T follicular helper cell (primary cell): ENCODE measurements around the gene TBC1D9B.

Experiments
- DNase-seq: peaks from one replicate; pipeline ENCODE4 v3.0.0-alpha.2; 2020; ENCODE audit warnings: low read depth

The TBC1D9B gene

DNA sequence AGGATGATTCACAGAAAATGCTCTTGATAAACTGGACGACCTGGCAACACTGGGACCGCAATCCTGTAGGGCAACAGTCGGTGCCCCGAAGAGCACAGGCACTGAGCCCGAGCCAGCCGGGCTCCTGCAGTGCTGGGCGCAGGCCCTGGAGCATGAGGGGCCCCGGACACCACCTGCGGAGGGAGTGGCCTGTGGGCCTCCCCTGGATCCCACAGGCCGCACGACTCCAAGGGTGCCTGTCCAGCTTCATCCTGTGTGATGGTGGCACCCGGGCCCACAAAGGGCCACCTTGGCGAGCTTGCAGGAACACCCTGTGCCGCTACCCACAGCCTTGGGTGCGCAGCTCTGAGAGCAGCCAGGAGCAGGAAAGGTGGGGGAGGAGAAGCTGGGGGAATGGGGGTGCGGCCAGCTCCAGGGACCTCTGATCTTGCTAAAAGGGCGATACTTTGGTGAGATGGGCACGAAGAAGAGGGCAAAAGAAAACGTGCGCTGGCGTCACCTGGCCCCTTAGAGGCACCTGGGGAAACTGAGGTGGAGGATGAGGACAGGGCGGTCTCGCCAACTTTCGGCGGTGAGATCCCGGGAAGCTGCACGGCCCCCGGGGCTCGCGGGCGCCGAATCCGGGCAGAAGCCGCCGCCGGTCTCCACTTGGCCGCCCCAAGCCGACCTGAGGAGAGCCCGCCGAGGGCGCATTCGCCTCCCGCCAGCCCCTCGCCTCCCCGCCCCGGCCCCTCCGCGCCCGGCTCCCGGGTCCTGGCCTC lies 722 bp downstream of the TBC1D9B start:
- no peak for DNase-seq

DNA sequence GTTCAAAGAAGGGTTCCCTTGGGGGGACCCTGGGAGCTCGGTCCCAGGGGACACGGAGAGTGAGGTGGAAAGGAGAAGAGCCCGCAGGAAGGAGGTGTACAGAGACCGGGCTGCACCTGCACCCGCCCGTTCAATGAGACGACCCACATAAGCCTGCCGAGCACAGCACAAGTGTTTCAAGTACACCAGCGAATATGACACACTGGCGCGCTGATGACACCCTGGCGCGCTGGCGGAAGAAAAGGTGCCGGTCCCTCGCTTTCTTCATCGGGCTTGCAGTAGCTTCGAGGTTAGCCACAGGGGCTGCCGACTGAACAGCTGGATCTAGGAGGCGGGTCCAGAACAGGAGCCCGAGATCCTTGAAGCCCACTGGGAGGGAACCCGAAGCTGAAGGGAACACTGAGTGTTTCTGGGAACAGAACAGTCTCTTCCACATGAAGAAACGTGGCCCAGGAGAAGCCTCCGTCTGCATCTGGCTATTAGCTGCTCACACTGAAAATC lies 1.4 kb downstream of the TBC1D9B start:
- no peak for DNase-seq

DNA sequence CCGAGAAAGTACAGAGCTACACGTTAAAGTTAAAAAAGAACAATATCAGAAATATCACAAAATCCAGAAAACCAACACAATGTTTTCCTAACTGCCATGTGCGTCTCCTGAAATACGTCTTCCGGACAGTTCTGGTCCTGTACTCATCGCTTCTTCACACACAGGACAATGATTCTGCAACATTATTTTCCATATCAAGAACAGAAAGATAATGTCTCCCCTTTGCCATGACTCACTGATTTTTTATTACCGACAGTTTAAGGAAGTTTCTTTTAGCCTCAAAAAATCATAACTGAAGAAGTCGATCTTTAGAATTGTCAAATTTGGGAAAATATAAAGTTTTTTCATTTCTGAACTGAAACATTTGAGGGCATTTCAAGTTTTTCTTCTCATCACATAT lies 2.5 kb downstream of the TBC1D9B start:
- DNase-seq = no peak

DNA sequence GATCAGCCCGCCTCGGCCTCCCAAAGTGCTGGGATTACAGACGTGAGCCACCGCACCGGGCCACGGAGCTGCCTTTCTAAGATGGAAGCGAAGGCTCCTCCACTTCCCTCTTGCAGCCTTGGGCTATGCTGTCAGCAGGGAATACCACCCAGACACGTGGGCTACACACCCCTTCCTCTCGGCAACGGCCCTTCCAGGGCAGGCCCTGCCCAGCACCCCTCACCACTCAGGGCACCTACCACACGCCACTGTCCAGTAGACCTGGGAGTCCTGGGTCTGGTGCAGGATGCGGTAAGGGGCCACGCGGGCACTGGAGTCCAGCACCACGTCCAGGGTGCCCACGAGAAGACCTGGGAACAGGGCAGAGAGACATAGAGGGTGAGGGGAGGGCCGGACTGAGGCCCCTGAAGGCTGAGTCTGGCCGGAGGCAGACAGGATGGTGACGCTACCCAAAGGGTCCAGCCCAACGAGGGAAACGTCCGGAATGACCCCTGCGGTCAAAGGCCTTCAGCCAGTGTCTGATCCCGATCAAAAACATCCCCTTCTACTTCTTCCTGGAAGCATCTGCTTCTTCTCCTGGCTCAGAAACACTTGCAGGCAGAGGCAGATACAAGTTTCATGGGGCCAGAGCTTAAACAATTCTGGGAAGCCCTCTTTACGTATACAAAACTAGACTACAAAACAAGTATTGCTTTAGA lies 3.1 kb downstream of the TBC1D9B start:
- DNase-seq = no peak

DNA sequence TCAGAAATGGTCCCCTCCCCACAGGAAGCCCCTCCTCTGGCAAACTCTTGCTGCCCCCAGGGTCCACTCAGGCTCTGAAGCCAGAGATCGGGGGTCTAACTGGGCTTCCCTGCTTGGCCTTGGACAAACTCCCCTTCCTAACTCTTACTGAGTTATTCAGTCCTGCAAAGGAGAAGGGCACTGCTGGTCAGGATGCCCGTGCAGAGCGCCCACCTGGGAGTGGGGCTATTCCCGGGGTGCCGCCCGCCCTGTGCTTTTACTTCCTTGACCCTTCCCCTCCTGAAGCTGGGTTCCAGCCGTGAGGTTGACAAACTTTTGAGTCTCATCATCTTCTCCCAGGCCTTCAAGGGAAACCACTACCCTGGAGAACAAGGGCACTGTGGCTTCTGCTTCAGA lies 4.9 kb downstream of the TBC1D9B start:
- DNase-seq = no peak

- DNase-seq = no peak
Measured at GRCh38 chr5:179901915-179902762, 5.6 kb downstream of the TBC1D9B start.

- no peak for DNase-seq
Measured at GRCh38 chr5:179901462-179901861, 6.2 kb downstream of the TBC1D9B start.

DNA sequence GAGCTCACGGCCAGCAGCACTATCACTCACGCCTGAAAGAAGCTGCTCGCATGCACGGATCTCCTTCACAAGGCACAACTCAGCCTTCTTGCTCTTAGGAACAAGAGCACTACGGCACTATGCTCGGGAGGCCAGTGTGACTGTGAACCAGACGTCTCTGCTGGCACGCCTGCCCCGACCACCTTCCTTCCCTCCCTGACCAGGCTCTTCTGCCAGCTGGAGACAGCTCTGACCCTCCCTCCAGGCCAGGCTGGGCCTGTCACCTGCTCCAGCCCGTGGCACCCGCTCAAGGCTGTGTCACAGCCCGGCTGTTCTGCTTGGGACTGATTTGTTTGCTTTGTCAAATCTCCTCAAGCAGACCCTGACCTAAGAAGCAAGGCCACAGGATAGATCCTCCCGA lies 7.0 kb downstream of the TBC1D9B start:
- no peak for DNase-seq

DNA sequence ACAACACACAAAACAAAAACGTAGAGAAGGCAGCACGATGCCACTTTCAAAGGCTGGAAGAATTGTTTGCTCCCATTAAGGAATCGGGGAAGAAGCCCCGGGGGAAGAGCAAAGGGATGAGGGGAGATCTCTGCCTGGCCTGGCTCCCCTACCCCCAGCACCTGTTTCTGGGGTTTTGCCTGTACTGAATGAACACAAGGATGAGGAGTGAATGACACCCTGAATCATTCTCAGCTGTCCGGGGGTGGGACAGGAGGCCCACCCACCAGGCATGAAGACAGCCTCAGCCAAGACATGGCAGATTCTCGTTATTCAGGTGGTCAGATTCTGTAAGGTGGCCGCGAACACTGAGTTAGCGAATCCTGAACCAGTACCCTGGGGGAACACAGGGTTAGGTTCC lies 7.5 kb downstream of the TBC1D9B start:
- no peak for DNase-seq

GRCh38 chr5:179895861-179896260 lies 11.8 kb downstream of the TBC1D9B start:
- DNase-seq = no peak

DNA sequence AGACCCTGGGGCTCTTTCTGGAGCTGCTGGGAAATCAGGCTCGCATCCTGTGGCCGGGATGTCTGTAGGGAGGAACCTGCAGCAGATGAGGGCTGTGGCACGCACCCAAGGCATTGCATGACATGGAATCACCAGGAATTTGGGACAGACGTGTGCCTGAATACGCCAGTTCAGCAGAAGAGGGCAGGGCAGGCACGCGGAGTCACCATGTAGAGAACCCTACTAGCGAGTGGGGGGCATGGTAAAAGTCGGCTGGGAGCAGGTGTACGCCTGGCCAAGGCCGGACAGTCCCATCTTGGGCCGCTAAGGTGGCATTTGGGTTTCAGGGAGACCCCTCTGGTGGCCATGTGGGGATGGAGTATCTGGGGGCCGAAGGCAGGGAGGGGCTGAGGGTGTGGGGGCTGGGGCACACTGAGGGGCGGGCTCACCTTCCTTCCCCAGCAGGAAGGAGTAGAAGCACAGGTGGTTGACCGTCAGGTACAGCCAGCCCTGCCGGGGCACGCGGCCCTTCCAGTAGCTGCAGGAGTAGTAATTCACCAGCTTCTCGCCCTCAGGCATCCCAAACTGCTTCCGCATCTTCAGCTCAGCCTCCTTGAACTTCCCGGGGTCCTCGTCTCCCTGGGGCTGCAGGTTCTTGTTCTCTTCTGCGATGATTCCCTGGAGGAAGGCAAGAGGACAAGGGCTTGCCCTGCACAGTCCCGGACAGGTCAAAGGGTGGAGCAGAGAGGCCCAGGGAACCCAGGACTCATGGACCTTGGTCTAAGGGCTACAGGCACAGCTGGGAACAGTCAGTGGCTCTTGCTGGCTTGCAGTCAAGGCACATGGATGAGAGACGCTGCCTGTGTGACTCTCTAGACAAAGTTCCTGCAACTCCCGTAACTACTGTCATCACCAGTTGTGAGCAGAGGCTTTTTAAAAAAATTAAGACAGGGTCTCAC lies 13.5 kb downstream of the TBC1D9B start:
- DNase-seq = no peak

DNA sequence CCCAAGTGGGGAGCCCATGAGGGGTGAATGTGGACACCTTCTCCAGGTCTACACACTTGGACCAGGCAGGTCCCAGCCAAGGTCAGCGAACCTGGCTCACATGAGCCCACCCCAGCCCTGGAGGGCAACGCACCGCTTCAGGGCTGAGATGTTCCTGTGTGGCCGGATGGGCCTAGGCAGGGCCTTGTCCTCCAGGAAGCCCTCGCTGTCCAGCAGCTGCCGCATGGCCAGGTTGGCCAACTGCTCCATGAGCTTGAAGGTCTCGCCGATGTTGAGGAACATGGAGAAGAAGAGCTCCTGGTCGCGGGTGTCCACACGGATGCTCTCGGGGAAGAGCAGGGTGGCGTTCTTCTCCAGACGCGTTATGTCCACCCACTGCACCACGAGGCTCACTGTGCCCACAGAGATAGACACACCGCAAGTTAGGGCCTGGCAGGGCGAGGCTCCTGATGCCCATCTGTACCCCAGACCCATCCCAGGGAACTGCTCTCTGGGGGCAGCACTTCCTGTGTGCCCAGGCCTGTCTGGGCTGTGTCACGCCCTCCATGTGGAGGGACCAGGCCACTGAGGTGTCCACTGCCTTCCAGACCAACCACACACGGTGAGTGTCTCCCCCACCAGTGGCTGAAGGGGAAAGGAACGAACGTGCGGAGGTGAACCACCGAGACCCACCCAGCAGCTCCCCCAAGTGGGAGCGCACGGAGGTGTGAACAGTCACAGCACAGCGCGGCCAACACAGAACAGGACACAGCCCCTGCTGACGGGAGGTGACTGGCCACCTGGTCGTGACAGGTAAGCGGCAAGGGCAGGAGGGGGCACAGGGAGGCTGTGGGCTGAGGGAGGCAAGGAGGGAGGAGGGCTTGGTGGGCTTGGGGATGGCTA lies 14.4 kb downstream of the TBC1D9B start:
- DNase-seq = no peak

- DNase-seq = no peak
Measured at GRCh38 chr5:179892255-179892654, 15.4 kb downstream of the TBC1D9B start.

DNA sequence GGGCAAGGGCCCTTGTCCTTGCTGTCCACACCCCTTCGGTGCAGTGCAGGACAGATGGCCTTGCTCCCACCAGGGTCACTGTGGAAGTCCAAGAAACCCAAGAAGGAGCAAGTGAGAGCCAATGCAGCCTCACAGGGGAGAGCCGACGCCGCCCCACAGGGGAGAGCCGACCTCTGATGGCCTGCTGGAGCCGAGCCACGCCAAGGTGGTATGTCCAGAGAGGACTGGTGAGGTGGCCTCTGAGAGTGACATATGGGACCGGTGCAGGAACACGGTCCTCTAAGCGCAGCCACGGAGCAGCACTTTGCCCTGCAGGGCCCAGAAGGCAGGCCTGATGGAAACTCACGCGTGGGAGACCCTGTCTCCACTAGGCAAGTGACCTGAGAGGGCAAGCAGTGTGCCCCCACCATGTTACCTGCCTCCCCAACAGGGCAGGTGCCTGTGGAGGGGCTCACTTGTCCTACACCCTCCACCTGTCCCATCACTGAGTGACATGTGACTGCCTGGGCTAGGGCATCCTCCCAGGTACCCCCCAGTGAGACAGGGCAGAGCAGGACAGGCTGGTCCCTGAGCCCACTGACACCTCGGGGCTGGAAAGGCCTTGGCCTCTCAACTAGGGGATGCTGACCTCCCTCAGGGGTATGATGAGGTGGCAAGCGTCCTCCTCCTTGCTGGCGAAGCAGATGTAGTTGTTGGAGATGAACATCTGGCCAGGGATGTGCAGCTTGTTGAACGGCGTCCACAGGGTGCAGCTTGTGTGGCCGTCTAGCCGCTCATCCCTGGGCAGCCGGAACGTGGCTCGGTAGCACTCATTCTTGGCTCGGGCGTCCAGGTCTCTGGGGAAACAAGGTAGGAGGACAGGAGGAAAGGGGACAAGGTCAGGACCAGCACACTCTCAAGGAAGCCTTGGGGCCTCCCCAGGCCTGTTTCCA lies 16.7 kb downstream of the TBC1D9B start:
- no peak for DNase-seq

DNA sequence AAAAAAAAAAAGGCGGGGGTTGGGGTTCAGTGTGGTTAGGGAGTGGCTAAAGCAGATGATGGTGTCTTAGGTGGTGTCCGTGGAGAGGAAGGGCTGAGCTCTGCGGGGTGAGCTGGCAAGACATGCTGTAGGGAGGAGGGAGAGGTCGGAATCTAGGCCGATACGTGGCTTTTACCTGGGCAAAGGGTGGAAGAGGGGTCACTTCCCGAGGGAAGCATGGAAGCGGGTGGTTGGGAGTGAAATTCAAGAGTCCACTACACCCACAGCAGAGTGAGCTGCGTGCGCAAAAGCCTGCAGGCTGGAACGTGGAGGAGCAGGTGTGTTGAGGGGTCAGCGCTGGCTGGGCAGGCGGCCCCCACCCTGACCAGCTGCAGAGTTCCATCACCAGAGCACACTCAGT lies 17.8 kb downstream of the TBC1D9B start:
- DNase-seq = no peak

DNA sequence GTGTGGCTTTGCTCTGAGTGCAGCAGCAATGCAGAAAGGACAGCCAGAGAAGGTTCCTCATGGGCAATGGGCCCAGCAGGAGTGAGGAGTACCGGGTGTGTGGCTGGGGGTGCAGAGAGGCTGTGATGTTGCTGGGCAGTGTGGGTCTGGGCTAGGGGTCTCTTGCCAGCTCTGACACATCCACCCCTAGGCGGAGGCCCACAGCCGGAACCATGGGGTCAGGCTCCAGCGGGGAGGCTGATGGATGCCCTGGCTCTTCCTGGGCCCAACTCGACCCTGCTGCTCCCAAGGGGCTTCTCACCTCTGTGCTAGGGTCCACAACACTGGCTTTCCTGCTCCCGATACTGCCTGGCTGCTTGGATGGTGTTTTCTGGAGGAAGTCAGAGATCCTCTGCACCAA lies 19.9 kb downstream of the TBC1D9B start:
- no peak for DNase-seq

GRCh38 chr5:179887095-179887494 lies 20.6 kb downstream of the TBC1D9B start:
- no peak for DNase-seq

DNA sequence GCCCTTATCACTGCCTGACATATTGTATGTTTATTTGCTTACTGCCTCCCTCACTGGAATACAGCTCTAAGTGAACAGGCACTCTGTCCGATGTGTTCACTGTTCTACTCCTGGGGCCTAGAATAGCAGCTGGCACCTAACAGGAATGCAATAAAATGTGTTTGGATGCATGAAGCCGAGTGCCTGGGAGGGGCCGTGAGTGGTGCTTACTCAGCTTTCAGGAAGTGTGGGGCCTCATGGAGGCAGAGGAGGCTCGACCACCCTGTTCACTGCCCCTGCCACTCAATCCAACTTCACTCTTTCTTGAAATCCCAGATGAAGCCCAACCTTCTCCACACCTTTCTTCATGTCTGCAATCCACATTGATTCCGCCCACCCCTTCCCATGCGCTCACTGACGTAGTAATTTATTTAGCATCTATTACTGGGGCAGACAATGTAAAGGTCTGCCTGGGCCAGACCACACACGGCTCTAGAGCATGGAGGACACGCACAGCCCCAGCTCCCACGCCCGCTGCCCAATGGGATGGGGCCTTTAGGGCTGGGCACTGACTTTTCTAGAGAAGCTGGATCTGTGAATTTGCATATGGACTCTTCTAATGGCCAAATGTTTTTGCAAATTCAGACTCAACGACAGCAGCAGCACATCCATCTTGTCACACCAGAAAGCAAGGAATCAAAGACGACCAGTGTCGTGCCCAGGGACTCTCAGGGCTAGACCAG lies 21.3 kb downstream of the TBC1D9B start:
- no peak for DNase-seq
